NCI-H146 treated with DMSO at 0.1 percent for 48 hours (cell line): ENCODE results near the gene CAB39.

Source experiments
- DNase-seq: peaks from one replicate; lab custom pipeline; 2025; ENCODE audit not compliant: unreplicated experiment; lab: John Stamatoyannopoulos, UW

CAB39 gene

GRCh38 chr2:230748087-230748486 lies 35.4 kb downstream of the CAB39 start:
- no peak for DNase-seq

DNA sequence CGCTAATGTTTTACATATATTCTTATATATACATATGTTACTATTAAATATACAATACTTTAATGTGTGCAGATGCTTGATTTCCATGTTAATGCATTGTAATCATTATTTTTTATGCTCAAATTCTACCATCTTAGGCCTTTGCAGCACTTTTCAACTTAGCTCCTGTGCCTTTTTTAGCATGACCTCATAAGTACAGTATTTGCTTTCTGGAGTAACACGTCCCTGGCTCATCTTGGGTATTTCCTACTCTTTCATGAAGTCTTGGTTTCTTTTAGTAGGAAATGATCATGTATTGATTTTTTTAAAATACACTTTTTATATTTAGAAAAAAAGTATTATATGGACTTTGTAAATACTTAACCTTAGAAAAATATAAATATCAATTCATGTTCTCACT lies 36.5 kb downstream of the CAB39 start:
- no peak for DNase-seq

GRCh38 chr2:230751062-230751461 lies 38.4 kb downstream of the CAB39 start:
- no peak for DNase-seq

- DNase-seq, result no peak
Measured at GRCh38 chr2:230754200-230754599, 41.6 kb downstream of the CAB39 start.

- no peak for DNase-seq
Measured at GRCh38 chr2:230757476-230757875, 44.8 kb downstream of the CAB39 start.

DNA sequence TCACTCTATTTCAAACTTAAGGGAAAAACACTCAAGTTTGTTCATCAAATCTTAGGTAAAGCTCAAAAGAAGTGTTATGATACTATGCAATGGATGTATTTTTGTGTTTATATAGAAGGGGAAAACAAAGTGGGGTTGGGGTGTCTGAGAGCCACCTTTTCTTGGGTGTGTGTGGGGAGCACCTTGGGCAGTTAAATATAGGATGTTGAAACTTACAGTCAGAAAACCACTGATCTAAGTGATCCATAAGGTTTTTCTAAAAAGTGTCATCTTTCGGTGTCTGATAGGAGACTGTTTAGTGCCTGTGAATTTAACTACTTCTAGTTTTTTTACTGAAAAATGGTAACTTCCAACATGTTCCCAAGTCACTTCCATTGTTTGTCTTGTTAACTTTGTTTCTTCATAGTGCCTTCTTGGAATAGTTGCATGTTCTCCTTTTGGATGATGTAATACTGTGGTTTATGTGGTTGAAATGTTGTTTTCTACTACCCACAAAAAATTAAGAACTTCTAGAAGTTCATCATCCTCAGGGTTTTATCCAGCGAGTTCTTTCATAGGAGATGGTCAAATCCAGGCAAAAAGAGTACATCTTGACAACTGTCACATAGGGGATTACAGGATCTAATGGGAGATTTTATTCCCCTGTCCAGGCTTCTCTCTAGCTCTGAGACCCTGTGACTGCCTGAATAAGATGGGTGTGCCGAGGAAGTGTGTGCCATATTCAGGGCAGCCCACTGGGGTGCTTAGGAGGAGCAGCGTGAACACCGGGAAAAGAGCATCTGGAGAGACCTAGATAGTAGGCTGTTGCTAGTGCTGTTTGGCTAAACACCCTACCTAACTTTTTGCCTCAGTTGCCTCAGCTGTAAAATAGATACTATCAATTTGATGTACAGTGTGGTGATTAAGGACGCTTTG lies 46.2 kb downstream of the CAB39 start:
- no peak for DNase-seq

- DNase-seq, result no peak
Measured at GRCh38 chr2:230759481-230760167, 47.0 kb downstream of the CAB39 start.

DNA sequence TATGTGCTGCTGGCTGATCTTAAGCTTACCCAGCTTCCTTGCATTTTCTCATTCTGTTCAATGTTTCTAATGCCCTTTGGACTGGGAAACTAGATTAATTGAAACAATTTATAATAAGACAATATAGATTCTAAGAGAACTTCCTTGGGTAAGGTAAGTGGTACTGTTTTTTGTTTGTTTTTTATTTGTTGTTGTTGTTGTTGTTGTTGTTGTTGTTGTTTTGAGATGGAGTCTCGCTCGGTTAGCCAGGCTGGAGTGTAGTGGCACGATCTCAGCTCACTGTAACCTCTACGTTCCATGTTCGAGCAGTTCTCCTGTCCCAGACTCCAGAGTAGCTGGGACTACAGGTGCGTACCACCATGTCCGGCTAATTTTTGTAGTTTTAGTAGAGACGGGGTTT lies 49.1 kb downstream of the CAB39 start:
- no peak for DNase-seq

GRCh38 chr2:230762317-230762896 lies 49.8 kb downstream of the CAB39 start:
- DNase-seq, result no peak

- no peak for DNase-seq
Measured at GRCh38 chr2:230764346-230764745, 51.7 kb downstream of the CAB39 start.

DNA sequence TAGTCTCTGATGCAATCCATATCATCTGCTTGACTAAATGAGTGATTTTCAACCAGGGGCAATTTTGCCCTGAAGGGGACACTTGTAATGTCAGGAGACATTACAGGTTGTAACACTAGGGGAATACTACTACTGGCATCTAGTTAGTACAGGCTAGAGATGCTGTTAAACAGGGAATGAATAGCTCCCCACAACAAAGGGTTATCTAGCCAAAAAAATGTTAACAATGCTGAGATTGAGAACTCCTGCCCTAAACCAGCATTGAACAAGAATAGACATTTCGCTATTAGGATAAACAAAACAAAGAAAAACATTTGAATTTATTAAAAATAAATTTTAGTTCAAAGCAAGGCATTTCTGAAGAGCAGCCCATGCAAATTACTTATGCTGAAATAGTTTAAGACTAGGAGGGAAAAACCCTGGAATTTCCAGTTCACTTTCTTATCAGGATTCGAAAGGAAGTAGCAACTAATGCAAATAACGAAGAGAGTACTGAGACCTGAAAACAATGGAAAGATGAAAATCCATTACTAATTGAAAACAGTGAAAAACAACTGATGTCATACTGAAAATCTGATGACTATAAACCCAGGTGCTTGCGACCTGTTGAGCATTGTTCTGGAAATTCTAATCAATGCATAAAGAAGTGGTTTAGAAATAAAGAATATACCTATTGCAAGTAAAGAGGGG lies 53.1 kb downstream of the CAB39 start:
- DNase-seq, result no peak

GRCh38 chr2:230767862-230768388 lies 55.3 kb downstream of the CAB39 start:
- DNase-seq, result no peak

DNA sequence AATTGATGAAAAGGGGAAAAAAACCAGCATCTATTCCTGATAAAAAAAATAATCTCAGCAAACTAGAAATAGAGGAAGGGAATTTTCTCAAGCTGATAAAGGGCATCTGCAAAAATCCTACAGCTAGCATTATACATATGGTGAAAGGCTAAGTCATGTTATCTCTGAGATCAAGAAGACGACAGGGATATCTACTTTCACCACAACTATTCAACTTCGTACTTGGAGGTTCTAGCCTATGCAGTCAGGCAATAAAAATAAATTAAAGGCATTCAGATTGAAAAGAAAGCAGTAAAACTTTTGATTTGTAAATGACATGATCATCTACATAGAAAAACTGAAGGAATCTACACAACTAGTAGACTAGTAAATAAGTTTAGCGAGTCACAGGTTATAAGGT lies 58.2 kb downstream of the CAB39 start:
- no peak for DNase-seq

DNA sequence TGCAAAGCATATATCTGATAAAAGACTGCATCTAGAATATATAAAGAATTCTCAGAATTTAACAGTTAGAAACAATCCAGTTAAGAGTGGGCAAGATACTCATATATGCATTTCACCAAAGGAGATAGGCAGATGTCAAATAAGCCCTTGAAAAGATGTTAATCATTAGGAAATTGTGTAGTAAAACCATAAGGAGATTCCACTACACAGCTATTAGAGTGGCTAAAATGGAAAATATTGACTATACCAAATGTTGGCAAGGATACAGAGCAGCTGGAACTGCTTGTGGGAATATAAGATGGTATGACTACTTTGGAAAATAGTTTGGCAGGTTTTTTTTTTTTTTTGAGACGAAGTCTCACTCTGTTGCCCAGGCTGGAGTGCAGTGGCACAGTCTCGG lies 59.5 kb downstream of the CAB39 start:
- no peak for DNase-seq

- DNase-seq, result no peak
Measured at GRCh38 chr2:230773039-230773773, 60.6 kb downstream of the CAB39 start.

DNA sequence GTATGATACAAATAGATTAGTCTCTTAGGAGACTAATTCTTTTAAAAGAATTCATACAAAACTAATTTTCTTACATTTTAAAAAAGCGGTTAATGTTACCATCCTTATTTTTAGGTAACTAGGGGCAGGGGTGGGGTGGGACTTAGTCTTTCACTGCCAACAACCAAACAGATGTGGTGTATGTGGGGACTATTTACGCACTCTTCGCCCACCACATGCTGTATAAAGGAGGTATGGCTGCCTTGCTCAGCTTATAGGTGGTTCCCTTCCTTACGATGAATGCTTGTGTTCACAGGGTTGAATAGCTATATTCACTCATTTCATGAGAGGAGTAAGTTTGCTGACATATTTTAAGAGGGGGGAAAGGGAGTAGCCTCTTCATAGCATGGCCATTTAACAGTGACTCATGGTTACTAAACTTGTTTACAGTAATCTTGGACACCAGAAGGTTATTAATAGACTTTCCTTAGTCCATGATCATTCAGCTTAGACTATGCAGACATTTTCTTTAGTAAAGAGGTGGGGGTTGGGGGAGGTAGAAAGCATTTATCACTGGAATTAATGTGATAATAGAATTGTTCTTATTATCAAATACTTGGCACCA lies 61.8 kb downstream of the CAB39 start:
- DNase-seq, result no peak

DNA sequence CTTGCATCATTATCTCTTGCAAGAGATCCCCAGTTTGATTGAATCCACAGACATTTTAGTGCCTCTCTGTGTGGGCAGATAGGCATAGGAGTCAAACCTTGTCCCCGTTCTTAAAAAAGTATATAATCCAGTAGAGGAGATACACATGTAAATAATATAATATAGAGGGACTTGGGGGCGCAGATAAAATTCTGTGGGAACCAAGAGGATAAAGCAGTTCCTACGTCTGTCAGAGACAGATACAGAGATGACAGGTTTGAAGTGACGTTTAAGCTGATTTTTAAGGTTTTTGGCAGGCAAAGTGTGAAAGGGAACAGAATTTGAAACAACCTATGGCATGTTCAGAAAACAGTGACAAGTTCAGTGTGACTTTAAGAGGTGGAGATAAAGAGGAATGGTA lies 63.1 kb downstream of the CAB39 start:
- no peak for DNase-seq

DNA sequence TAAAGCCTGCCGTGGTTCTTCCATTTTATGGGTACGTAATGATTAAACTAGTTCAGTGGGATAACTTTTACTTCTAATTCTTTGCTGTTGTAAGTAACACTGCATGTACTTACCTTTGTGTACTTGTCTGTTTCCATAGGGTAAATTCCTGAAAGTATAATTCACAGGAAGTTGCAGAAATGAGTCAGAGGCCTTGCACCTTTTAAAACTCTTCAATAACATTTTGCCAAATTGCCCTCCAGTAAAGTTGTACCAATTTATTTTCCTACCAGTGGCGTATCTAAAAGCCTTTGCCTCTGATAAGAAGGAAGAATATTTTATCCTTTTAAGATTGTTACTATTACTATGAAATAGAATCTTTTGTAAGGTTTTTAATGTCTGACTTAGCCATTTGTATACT lies 65.1 kb downstream of the CAB39 start:
- DNase-seq, result no peak

GRCh38 chr2:230778350-230779063 lies 65.9 kb downstream of the CAB39 start:
- DNase-seq, result no peak
